Right forelimb (tissue), 1 donor: ENCODE data around the gene PTPRD.

ENCODE experiments used
- DNase-seq: peaks from one replicate; pipeline ENCODE4 v3.0.0-alpha.2; 2018

PTPRD gene

GRCh38 chr9:8850914-8851313, 1761.9 kb downstream of the PTPRD start:
- no peak for DNase-seq

- no peak for DNase-seq
Measured at GRCh38 chr9:8845808-8846207, 1767.0 kb downstream of the PTPRD start.

- no peak for DNase-seq
Measured at GRCh38 chr9:8845376-8845775, 1767.4 kb downstream of the PTPRD start.

- no peak for DNase-seq
Measured at GRCh38 chr9:8844549-8844948, 1768.3 kb downstream of the PTPRD start.

- no peak for DNase-seq
Measured at GRCh38 chr9:8842402-8843193, 1770.2 kb downstream of the PTPRD start.

- no peak for DNase-seq
Measured at GRCh38 chr9:8838136-8838535, 1774.7 kb downstream of the PTPRD start.

- no peak for DNase-seq
Measured at GRCh38 chr9:8835291-8835690, 1777.5 kb downstream of the PTPRD start.

GRCh38 chr9:8832955-8833354, 1779.8 kb downstream of the PTPRD start:
- DNase-seq, result no peak

- DNase-seq, result no peak
Measured at GRCh38 chr9:8832386-8832785, 1780.4 kb downstream of the PTPRD start.

GRCh38 chr9:8831568-8831967, 1781.2 kb downstream of the PTPRD start:
- no peak for DNase-seq

- no peak for DNase-seq
Measured at GRCh38 chr9:8826281-8826680, 1786.5 kb downstream of the PTPRD start.

GRCh38 chr9:8825585-8826147, 1787.1 kb downstream of the PTPRD start:
- DNase-seq, result no peak

- DNase-seq, result no peak
Measured at GRCh38 chr9:8823131-8823895, 1789.5 kb downstream of the PTPRD start.

- DNase-seq, result no peak
Measured at GRCh38 chr9:8822667-8823025, 1790.2 kb downstream of the PTPRD start.

- DNase-seq, result no peak
Measured at GRCh38 chr9:8821910-8822666, 1790.7 kb downstream of the PTPRD start.

- DNase-seq, result no peak
Measured at GRCh38 chr9:8817335-8817734, 1795.5 kb downstream of the PTPRD start.

GRCh38 chr9:8816361-8816760, 1796.4 kb downstream of the PTPRD start:
- no peak for DNase-seq

- no peak for DNase-seq
Measured at GRCh38 chr9:8815931-8816330, 1796.9 kb downstream of the PTPRD start.

GRCh38 chr9:8815219-8815618, 1797.6 kb downstream of the PTPRD start:
- DNase-seq, result no peak

- DNase-seq, result no peak
Measured at GRCh38 chr9:8812888-8813287, 1799.9 kb downstream of the PTPRD start.

- DNase-seq, result no peak
Measured at GRCh38 chr9:8809741-8810140, 1803.1 kb downstream of the PTPRD start.

- DNase-seq, result no peak
Measured at GRCh38 chr9:8806150-8806549, 1806.7 kb downstream of the PTPRD start.

GRCh38 chr9:8804613-8805012, 1808.2 kb downstream of the PTPRD start:
- DNase-seq, result no peak
